Omental fat pad (tissue), 4 donors: ENCODE results near the gene TPO. TPM values are rescaled to one million over a fixed set of nuclear protein-coding genes. Genes with fewer than 3 reads are reported as not detected.

Experiments
- ATAC-seq: fragments of 150-250 bp; one replicate; pipeline ENCODE4 v1.9.1; 2016; ENCODE audit warnings: mild to moderate bottlenecking, moderate library complexity; ENCODE audit not compliant: low FRiP score
- DNase-seq: peaks from one replicate; pipeline ENCODE4 v3.0.0-alpha.2; 2019; ENCODE audit warnings: low spot score
- total RNA-seq, 4 donors: library from RNA; depleted of rRNA; stranded (reverse); fragments of >200 nt; gene quantifications; one replicate each; pipeline ENCODE4 v1.1.0, GENCODE V29; 2016
- TF ChIP-seq, protein P1 (sequence below), 3 donors: fragments of 450-650 bp; IDR thresholded peaks; one replicate each; pipeline ENCODE4 v1.5.1; 2016 to 2017; ENCODE audit warnings: antibody characterized with exemption in 3 of 3, mild to moderate bottlenecking in 3 of 3, moderate library complexity in 2 of 3

The TPO gene
- total RNA-seq, 4 donors from 2014 or later: 3.0 to 27.1 (median 13.1) TPM

- TF ChIP-seq, protein P1, sequence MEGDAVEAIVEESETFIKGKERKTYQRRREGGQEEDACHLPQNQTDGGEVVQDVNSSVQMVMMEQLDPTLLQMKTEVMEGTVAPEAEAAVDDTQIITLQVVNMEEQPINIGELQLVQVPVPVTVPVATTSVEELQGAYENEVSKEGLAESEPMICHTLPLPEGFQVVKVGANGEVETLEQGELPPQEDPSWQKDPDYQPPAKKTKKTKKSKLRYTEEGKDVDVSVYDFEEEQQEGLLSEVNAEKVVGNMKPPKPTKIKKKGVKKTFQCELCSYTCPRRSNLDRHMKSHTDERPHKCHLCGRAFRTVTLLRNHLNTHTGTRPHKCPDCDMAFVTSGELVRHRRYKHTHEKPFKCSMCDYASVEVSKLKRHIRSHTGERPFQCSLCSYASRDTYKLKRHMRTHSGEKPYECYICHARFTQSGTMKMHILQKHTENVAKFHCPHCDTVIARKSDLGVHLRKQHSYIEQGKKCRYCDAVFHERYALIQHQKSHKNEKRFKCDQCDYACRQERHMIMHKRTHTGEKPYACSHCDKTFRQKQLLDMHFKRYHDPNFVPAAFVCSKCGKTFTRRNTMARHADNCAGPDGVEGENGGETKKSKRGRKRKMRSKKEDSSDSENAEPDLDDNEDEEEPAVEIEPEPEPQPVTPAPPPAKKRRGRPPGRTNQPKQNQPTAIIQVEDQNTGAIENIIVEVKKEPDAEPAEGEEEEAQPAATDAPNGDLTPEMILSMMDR (IDR thresholded peaks at IDR 0.05): no peak
- DNase-seq (no peak), ATAC-seq (no peak)
Observed at GRCh38 chr2:1499033-1499795, 86.0 kb downstream of the TPO start.

DNA sequence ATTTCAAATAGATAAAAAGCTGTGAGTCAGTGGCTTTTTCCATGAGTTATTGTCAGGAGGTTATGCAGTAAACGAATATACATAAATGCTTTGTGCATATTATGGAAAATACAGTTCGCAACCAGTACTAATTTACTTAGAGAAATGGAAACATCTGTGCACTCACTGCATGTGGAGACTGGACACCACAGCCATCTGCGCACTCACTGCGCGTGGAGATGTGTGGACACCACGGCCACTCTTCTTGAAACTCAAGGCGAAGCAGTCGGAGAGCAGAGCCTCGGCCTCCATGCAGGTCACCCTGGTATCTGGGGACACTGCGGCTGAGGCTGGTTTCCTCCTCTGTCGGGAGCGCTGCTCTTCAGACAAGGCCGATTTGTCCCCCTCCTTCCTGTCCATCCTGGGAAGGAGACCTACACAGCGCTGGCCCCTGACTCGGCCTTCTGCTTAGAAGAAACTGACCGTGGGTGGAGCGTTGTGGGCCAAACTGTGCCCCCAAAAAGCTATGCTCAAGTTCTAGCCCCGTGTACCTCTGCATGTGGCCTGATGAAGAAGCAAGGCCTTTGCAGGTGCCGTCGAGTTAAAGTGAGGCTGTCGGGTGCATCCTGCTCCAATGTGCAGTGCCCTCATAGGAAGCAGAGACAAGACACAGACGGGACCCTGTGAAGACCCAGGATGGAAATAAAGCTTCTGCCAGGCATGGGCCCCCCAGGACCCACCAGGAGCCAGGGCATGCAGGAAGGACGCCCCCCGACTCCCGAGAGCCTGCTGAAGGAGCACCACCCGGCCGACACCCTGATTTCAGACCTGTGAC, 88.0 kb downstream of the TPO start:
- TF ChIP-seq, protein P1 (IDR thresholded peaks at IDR 0.05): no peak
- no peak for ATAC-seq
- DNase-seq: no peak

DNA sequence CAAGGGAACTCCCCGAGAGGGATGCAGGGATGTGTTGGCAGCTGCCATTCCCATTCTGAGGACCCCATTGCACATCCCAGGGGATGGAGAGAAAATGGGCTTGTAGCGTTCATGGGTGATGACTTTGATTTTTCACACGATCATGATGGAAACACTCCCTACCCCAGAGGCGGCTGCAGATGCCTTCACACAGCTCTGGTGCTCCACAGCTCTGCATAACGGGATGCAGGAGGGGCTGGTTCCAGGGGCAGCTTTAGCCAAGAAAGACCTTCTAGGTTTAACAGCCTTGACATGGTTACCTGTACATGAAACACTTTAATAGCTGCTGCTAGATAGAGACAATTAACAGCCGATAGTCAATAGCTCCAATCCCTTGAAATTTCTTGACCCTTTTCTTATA, 88.7 kb downstream of the TPO start:
- no peak for DNase-seq
- ATAC-seq: no peak
- TF ChIP-seq, protein P1 (IDR thresholded peaks at IDR 0.05): no peak

GRCh38 chr2:1502891-1503304, 89.6 kb downstream of the TPO start:
- no peak for ATAC-seq
- DNase-seq: no peak
- TF ChIP-seq, protein P1 (IDR thresholded peaks at IDR 0.05): no peak

DNA sequence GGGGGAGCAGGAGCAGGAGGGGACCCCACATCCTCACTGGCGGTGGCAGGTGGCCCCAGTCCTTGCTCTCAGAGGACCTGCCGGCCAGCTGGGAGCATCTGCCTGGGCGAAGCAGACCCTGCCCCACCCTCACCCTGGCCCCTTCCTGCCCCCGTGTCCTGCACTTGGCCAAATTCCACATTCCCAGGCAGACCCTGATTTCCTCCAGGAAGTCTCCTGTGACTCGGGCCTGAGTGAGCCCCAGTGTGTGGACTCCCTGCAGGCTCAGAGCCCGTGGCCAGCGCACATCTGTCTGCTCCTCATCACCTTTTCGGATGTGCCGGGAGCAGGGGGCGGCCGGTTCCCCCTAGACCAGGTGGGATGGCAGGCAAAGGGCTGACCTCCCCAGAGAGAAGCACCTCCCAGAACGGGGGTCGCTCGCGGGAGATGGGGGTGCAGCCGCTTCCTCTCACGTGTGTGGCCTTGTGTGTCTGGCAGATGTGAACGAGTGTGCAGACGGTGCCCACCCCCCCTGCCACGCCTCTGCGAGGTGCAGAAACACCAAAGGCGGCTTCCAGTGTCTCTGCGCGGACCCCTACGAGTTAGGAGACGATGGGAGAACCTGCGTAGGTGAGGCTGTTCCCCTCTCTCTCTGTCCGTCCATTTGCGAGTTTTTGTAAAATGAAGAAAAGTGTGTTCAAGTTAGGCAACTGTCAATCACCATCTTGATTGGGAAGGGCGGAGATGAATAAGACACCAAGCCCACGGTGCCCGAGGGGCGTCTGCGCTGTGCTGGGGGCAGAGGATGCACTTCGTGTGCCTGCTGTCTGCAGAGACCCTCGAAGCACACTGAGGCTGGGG, 90.4 kb downstream of the TPO start:
- ATAC-seq (no peak), DNase-seq (no peak)
- TF ChIP-seq, protein P1 (IDR thresholded peaks at IDR 0.05): no peak

DNA sequence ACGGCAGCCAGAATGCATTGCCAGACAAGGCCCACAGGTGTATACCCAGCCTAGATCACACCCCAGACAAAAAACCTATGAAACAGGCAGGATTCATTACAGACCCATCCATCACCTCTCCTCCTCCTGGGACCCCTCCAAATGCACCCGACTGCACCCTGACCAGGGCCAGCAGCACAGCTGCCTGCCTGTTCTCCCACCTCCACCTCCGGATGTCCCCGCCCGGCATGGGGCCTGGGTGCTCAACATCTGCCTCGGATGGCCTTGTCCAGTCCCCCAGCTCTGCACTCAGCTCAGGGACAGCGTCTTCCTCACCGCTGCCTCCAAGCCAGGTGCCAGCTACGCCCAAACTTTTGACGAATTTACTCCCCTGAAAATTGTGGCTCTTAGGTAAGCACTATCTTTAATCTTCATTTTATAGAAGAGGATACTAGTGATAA, 91.1 kb downstream of the TPO start:
- no peak for DNase-seq
- ATAC-seq: no peak

More for the DNA sequence above, 91.1 kb downstream of the TPO start:
- TF ChIP-seq, protein P1 (IDR thresholded peaks at IDR 0.05): no peak
